Smooth muscle cell (in vitro differentiated cells): ENCODE data around the gene CTSW. TPM values are rescaled to one million over a fixed set of nuclear protein-coding genes. Genes with fewer than 3 reads are reported as not detected.

Experiments used
- DNase-seq: peaks from one replicate; lab custom pipeline; 2025; ENCODE audit not compliant: unreplicated experiment; lab: John Stamatoyannopoulos, UW
- H2AFZ ChIP-seq: fragments of 200-600 bp; sonication (generic); 2 replicates; pipeline ENCODE4 v1.6.0; 2016; ENCODE audit warnings: antibody characterized with exemption, low read depth, mild to moderate bottlenecking
- H3F3A ChIP-seq: fragments of 200-600 bp; sonication (generic); 2 replicates; pipeline ENCODE4 v1.6.0; 2017; ENCODE audit warnings: antibody characterized with exemption, low read depth
- H3K27ac ChIP-seq: fragments of 200-600 bp; sonication (generic); 2 replicates; pipeline ENCODE4 v1.5.1; 2016; ENCODE audit warnings: low read depth, mild to moderate bottlenecking
- H3K27me3 ChIP-seq: fragments of 200-600 bp; sonication (generic); 2 replicates; pipeline ENCODE4 v1.6.1; 2016; ENCODE audit warnings: low read depth, mild to moderate bottlenecking
- H3K36me3 ChIP-seq: fragments of 200-600 bp; sonication (generic); 2 replicates; pipeline ENCODE4 v1.5.1; 2016; ENCODE audit warnings: low read depth
- H3K4me1 ChIP-seq: fragments of 200-600 bp; sonication (generic); 2 replicates; pipeline ENCODE4 v1.5.1; 2016; ENCODE audit warnings: low read depth
- H3K4me2 ChIP-seq: fragments of 200-600 bp; sonication (generic); 2 replicates; pipeline ENCODE4 v1.6.0; 2016; ENCODE audit warnings: mild to moderate bottlenecking
- H3K4me3 ChIP-seq: fragments of 200-600 bp; sonication (generic); 2 replicates; pipeline ENCODE4 v1.5.1; 2016; ENCODE audit warnings: mild to moderate bottlenecking
- H3K79me2 ChIP-seq: fragments of 200-600 bp; sonication (generic); 2 replicates; pipeline ENCODE4 v1.6.0; 2016; ENCODE audit warnings: low read depth, mild to moderate bottlenecking
- H3K9ac ChIP-seq: fragments of 200-600 bp; sonication (generic); 2 replicates; pipeline ENCODE4 v1.6.0; 2016; ENCODE audit warnings: low read depth
- H3K9me3 ChIP-seq: fragments of 200-600 bp; sonication (generic); replicated peaks from 2 replicates; pipeline ENCODE4 v1.5.1; 2016; ENCODE audit warnings: low read depth
- H4K20me1 ChIP-seq: fragments of 200-600 bp; sonication (generic); 2 replicates; pipeline ENCODE4 v1.6.0; 2016; ENCODE audit warnings: low read depth
- WGBS: methylation state at CpG from one replicate; pipeline ENCODE4 v1.1.7; 2016; ENCODE audit warnings: low lambda C conversion rate; 5-methylcytosine and 5-hydroxymethylcytosine counted together
- polyA plus RNA-seq: library from polyadenylated mRNA; unstranded; fragments of >200 nt; fragmentation: Nextera tagmentation; extraction: Ambion mirVana; gene quantifications from 2 replicates; pipeline ENCODE4 v1.2.1, GENCODE V29; 2016
- total RNA-seq: library from RNA; depleted of rRNA; stranded (reverse); fragments of >200 nt; gene quantifications from 2 replicates; pipeline ENCODE4 v1.2.3, GENCODE V29; 2014
- TF ChIP-seq, protein P1 (sequence below): fragments of 200-600 bp; sonication (generic); IDR thresholded peaks from 2 replicates; pipeline ENCODE4 v1.5.1; 2017; ENCODE audit warnings: borderline replicate concordance, mild to moderate bottlenecking, antibody characterized with exemption; ENCODE audit not compliant: insufficient read depth, poor library complexity, severe bottlenecking

Gene CTSW
- total and polyA plus RNA-seq, 2 experiments from 2014 or later: not detected

DNA sequence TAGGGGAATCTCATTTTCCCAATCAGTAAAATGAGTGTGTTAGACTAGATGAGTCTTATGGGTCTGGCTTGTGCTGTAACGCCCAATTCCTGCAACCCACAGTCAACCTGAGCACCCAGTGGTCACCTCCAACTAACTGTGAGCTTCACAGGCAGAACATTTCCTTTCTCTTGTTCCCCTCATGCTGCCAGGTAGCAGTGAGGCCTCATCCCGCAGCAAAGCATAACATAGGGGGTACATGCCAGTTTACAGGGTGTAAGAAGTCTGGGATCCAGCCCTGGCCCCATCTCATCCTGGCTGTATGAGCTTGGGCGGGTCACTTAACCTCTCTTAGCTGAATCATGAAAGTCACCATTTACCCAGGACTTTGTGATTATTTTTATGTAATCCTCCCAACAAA is 10.7 kb upstream of the CTSW start:
- Histone ChIP-seq H3F3A (peaks cover 43% of the 10 kb centered on the region), H3K9ac (no peak overlapping the region), H3K36me3 (no peaks in the 10 kb centered on the region), H2AFZ (no peak overlapping the region), H3K27ac (no peak overlapping the region), H3K27me3 (no peaks in the 10 kb centered on the region), H3K4me1 (no peaks in the 10 kb centered on the region), H3K79me2 (peaks cover 2% of the 10 kb centered on the region), H3K4me3 (no peak overlapping the region), H3K9me3 (no peaks in the 10 kb centered on the region), H3K4me2 (no peak overlapping the region), H4K20me1 (peaks cover 38% of the 10 kb centered on the region)
- TF ChIP-seq, protein P1, sequence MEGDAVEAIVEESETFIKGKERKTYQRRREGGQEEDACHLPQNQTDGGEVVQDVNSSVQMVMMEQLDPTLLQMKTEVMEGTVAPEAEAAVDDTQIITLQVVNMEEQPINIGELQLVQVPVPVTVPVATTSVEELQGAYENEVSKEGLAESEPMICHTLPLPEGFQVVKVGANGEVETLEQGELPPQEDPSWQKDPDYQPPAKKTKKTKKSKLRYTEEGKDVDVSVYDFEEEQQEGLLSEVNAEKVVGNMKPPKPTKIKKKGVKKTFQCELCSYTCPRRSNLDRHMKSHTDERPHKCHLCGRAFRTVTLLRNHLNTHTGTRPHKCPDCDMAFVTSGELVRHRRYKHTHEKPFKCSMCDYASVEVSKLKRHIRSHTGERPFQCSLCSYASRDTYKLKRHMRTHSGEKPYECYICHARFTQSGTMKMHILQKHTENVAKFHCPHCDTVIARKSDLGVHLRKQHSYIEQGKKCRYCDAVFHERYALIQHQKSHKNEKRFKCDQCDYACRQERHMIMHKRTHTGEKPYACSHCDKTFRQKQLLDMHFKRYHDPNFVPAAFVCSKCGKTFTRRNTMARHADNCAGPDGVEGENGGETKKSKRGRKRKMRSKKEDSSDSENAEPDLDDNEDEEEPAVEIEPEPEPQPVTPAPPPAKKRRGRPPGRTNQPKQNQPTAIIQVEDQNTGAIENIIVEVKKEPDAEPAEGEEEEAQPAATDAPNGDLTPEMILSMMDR: no peak
- no peak for DNase-seq
- WGBS: 92% methylated on average over 3 of the region's 3 CpGs

DNA sequence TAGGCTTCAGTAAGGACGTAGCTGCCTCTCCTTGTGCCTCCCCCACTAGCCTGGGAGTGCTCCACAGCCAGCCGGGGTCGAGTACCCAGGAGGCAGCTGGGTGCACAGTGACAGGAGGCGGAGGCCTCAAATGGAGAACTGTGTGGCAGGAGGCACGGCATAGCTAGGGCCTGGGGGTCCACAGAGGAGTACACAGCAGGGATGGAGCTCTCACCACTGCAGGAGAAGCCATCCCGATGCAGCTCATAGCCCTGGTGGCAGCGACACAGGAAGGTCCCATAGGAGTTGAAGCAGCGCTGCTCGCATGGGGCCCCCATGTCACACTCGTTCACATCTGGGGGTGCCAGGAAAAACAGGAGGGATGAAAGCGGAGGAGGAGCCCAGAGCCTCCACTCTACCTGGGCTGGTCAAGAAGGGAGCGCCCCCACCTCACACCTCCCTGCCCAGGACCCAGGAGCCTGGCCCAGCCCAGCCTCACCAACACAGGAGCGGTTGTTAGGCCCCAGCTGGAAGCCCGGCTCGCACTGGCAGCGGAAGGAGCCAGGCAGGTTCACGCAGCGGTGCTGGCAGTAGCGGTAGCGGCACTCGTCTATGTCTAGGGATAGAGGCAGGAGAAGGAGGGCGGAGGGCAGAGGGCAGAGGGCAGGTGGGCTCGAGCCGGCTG is 9.9 kb upstream of the CTSW start:
- Histone ChIP-seq H3K79me2 (no peaks in the 10 kb centered on the region), H3K27ac (no peak overlapping the region), H3K4me1 (no peaks in the 10 kb centered on the region), H2AFZ (no peak overlapping the region), H3K9ac (no peak overlapping the region), H3K36me3 (no peaks in the 10 kb centered on the region), H3K4me3 (no peak overlapping the region), H3K9me3 (no peaks in the 10 kb centered on the region), H3K4me2 (no peak overlapping the region), H4K20me1 (peaks cover 33% of the 10 kb centered on the region), H3F3A (peaks cover 39% of the 10 kb centered on the region), H3K27me3 (no peaks in the 10 kb centered on the region)
- DNase-seq: no peak
- 97% methylated on average over 24 of the region's 24 CpGs for WGBS
- TF ChIP-seq, protein P1: no peak

DNA sequence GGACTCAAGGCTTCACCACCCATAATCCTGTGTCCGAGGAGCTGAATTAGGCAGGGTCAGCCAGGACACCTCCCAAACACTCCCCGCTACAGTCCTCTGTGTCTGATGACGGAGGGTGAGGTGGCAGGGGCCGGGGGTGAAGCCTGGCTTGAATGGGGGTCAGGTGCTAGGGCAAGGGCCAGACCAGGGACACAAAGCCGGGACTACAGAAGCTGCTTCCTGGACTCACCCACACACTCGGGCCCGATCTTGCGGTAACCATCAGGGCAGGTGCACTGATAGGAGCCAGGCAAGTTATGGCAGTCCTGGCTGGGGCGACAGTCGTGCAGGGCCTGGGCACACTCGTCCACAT is 9.4 kb upstream of the CTSW start:
- Histone ChIP-seq H3K4me3 (no peak overlapping the region), H3K36me3 (no peaks in the 10 kb centered on the region), H3K79me2 (no peaks in the 10 kb centered on the region), H4K20me1 (peaks cover 29% of the 10 kb centered on the region), H3K27me3 (no peaks in the 10 kb centered on the region), H3K27ac (no peak overlapping the region), H3K4me1 (no peaks in the 10 kb centered on the region), H3K9me3 (no peaks in the 10 kb centered on the region), H3F3A (peaks cover 34% of the 10 kb centered on the region), H3K4me2 (no peak overlapping the region), H3K9ac (no peak overlapping the region), H2AFZ (no peak overlapping the region)
- TF ChIP-seq, protein P1: no peak
- WGBS: 94% methylated on average over 11 of the region's 11 CpGs
- DNase-seq: no peak
